ENCODE results near the gene TOR3A.

The TOR3A gene

DNA sequence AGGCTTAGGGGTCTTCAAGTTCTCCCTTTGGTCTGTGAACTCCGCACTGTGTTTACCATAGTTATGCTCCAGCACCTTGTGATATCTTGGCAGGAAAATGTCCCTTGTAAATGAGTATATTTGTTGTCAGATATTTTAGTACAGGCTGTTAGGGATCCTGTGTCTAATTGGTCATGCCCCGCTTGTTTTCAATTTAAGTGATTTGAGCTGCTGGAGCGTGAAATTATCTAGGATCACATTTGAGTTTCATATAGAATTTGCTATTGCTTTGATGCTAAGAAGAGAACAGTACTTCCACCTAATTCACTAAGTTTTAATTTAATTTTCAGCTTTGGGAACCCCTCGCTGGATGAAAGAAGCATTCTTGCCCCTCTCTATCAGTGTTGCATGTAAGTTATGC is 15.4 kb upstream of the TOR3A start:
- no peak for DNase-seq

GRCh38 chr1:179077396-179077795 is 4.5 kb upstream of the TOR3A start:
- no peak for DNase-seq

GRCh38 chr1:179079113-179079761 is 2.6 kb upstream of the TOR3A start:
- peak in 8 of 14 donors; percentile 5 to 41 (median 16) for DNase-seq

- DNase-seq, result peak in 2 of 14 donors; percentile 49 to 55
Observed at GRCh38 chr1:179080866-179081686, 794 bp upstream of the TOR3A start.

DNA sequence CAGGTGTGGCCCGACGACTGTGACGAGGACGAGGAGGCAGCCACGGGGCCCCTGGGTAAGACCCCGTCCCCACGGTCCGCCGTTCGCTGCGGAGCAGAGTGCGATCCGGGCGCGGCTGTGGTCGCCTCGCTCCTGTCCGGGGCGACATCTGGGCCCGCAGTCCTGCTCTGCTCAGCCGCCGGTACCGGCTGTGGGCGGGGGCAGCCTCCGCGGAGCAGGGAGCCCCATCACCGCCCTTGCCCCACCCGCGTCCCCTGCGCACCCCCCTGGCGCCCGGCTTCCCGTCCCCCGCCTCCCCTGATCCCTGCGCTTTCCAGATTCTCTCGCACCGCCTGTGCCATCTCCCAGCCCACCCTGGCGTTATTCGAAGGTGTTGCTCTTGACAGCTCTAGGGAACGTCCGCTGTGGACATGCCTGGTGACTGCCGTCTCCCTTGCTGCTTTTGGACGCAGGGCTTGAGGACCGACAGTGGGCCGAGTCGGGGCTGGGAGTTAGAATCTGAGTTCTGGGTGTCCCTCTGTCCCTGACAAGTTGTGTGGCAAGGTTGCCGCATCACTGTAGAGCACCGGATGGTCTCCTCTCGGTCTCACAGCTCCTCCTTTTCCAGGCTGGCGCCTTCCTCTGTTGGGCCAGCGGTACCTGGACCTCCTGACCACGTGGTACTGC is 596 bp downstream of the TOR3A start:
- peak in 8 of 14 donors; percentile 8 to 53 (median 37) for DNase-seq

GRCh38 chr1:179082999-179083335 is 1.1 kb downstream of the TOR3A start:
- no peak for DNase-seq

- no peak for DNase-seq
Observed at GRCh38 chr1:179083533-179083932, 1.7 kb downstream of the TOR3A start.

- no peak for DNase-seq
Observed at GRCh38 chr1:179087665-179088064, 5.8 kb downstream of the TOR3A start.

- no peak for DNase-seq
Observed at GRCh38 chr1:179089827-179090482, 8.1 kb downstream of the TOR3A start.

GRCh38 chr1:179090522-179090921 is 8.7 kb downstream of the TOR3A start:
- DNase-seq, result no peak

DNA sequence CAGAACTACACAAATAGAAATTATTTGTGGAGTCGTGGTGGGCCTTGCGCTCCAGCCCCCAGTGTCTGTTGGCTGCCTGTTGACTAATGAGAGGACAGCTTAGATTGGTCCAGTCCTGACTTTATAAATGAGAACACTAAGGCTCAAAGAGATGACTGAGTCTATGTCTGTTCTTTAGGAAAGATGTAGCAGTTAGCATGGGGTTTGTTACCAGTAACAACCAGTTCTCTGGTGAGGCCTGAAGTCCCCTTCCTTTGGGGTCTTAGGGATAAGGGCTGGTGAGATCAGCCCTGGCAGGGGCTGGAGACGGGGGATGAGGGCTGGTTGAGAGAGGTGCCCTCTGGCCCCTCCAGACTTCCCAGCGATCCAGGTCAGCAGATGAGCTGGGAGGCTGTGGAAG is 9.1 kb downstream of the TOR3A start:
- DNase-seq, result no peak

DNA sequence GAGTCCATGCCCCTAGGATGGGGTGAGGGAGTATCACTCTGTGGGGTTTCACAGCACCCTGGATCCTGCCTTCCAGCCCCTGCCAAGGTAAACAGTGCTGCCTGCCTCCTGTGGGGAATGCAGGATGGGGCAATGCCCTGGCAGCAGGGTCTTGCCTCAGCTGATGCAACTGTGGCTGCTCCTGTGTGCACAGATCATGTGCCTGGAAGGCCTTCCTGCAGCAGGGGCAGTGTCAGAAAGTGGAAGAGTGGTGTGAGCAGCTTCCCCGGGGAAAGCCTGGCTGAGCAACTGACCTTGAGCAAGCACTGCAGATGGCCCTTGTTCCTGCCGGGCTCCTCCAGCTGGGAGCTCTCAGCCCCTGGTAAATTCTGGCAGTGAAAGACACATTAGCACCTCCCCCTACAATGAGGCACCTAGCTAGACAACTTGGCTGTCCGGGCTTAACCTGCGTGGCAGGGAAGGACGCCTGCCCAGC is 9.9 kb downstream of the TOR3A start:
- peak in 1 of 14 donors; percentile 22 for DNase-seq

DNA sequence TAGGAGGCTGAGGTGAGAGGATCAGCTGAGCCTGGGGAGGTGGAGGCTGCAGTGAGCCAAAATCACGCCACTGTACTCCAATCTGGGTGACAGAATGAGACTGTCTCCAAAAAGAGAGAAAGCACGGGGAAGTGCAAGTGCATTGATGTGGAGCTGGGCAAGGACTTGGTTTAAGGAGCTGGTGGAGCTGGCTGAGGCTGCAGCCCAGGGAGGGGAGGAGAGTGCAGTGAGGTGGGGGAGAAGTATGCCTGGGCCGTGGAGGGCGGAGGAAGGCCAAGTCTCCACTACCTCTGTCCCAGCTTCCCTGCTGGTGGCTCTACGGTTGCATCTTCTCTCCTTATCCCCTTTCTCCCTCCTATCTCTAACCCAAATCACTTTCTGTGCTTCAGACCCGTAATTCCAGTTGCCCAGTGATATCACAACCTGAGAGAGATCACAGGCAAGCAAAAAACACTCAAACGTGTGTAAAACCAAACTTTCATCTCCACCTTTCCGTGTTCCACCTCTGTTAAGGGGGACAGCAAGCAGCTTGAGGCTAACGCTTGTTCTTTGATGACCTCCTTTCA is 11.1 kb downstream of the TOR3A start:
- no peak for DNase-seq

GRCh38 chr1:179094818-179095217 is 12.9 kb downstream of the TOR3A start:
- no peak for DNase-seq

DNA sequence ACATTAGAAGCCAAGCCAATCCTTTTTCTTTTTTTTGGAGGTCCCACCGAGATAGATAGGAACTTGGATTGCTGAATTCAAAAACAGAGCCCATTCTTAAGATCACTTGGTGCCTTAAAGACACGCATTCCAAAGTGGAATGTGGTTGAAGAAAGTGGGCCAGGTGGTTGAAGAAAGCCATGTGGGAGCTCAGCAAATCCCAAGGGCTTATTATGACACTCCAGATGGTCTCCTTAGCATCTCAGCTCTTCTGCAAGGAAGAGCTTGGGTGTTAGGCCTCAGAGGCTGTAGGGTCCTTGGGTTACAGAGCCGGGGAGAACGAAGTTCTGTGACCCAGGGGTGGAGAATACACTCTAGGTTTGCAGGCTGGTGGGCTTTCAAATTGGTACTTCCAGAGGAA is 13.5 kb downstream of the TOR3A start:
- no peak for DNase-seq

DNA sequence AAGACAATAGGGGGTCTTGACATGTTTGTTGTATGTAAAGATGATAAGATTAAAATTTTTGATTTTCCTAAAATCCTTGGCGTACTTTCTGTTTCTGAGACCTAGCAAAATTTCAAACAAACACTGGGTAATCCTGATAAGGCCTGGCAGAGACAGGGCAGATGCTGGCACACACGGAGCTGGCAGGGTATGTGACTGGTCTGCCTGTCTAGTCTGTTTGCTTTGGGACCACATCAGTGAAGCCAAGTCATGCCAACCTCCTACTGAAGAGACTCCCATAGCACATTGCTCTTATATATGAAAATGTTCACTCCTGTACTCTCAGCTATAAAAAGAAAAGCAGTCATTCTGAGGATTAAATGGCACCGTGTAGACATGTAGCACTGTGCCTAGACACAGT is 14.1 kb downstream of the TOR3A start:
- DNase-seq, result no peak

- DNase-seq, result no peak
Observed at GRCh38 chr1:179099891-179100290, 18.0 kb downstream of the TOR3A start.

- DNase-seq, result no peak
Observed at GRCh38 chr1:179101566-179101965, 19.7 kb downstream of the TOR3A start.

DNA sequence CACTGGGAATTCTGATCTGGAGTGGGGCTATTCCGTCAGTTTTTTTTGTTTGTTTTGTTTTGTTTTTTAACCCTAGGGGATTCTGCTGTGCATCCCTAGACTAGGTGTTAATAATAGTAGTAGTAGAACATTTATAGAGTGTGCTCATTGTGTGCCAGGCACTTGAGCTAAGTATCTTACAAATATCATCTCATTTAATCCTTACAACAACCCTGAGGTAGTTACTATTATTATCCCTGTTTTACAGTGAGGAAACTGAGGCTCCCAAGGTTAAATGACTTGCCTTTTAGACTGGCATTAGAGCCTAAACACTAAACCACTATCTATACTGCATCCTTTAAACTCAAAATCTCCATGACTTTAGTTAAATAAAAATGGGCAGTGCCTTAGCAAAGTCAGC is 22.1 kb downstream of the TOR3A start:
- no peak for DNase-seq

GRCh38 chr1:179104611-179105250 is 22.9 kb downstream of the TOR3A start:
- no peak for DNase-seq

DNA sequence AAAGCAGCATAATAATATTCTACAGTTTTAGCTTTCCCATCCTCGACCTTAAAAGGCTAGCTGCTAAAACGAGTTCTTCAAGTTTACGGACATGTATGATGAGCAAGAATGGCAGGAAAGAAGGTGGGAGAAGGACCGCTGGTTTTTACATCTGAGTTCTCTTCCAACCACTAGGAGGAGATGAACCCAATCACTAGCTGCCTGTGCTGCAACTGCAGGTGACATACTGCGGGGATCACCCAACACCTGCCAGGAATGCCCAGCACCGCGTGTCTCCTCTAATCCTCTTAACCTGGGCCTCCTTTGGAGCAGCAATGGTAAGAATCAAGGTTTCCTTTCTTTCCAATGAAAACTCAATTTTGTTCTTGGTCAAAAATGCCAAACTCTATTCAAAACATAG is 23.5 kb downstream of the TOR3A start:
- DNase-seq, result peak in 1 of 14 donors; percentile 46

Measured in C1 segment of cervical spinal cord (tissue), 14 donors.